Esophagus squamous epithelium (tissue), 5 donors: ENCODE data around the gene ZSWIM6. TPM values are rescaled to one million over a fixed set of nuclear protein-coding genes. Genes with fewer than 3 reads are reported as not detected.

Experiments used
- DNase-seq: peaks from one replicate; lab custom pipeline; 2025; lab: John Stamatoyannopoulos, UW
- H3K27ac ChIP-seq, 4 donors: fragments of 200-600 bp; sonication (generic); one replicate each; pipeline ENCODE4 v1.5.1; 2016 to 2019; ENCODE audit warnings: mild to moderate bottlenecking in 1 of 4
- H3K27me3 ChIP-seq, 4 donors: fragments of 200-600 bp; sonication (generic); 1 replicate in 3 of 4; 2 replicates in 1 of 4; pipeline versions ENCODE4 v1.5.1 to v1.6.0; 2017 to 2021; ENCODE audit warnings: antibody characterized with exemption in 1 of 4
- H3K36me3 ChIP-seq, 3 donors: fragments of 200-600 bp; sonication (generic); one replicate each; pipeline ENCODE4 v1.5.1; 2016 to 2019
- H3K4me1 ChIP-seq, 3 donors: fragments of 200-600 bp; sonication (generic); one replicate each; pipeline ENCODE4 v1.5.1; 2017 to 2019
- H3K4me3 ChIP-seq, 4 donors: fragments of 200-600 bp; sonication (generic); 1 replicate in 3 of 4; 2 replicates in 1 of 4; pipeline ENCODE4 v1.5.1; 2016 to 2019; ENCODE audit warnings: mild to moderate bottlenecking in 2 of 4, moderate library complexity in 1 of 4
- H3K9me3 ChIP-seq, 3 donors: fragments of 200-600 bp; sonication (generic); one replicate each; pipeline ENCODE4 v1.5.1; 2016 to 2019
- POLR2A ChIP-seq, 4 donors: fragments of 450-650 bp; IDR thresholded peaks; one replicate each; pipeline ENCODE4 v1.6.1; 2017; ENCODE audit warnings: antibody characterized with exemption in 4 of 4, mild to moderate bottlenecking in 4 of 4, moderate library complexity in 3 of 4
- WGBS, 2 donors: methylation state at CpG; one replicate each; pipeline ENCODE4 v1.1.5; 2018; 5-methylcytosine and 5-hydroxymethylcytosine counted together
- intact Hi-C: fragments of 100-400 bp; cut with DNase I; formaldehyde crosslinking; loops from one replicate; pipeline ENCODE4 v1.15.0; 2022
- total RNA-seq, 4 donors: library from RNA; depleted of rRNA; stranded (reverse); fragments of >200 nt; gene quantifications; one replicate each; pipeline ENCODE4 v1.1.0, GENCODE V29; 2016
- TF ChIP-seq, protein P1 (sequence below), 6 experiments: fragments of 450-650 bp in 4 of 6; fragments of 200-600 bp in 2 of 6; sonication (generic) in 2 of 6; IDR thresholded peaks; one replicate each; pipeline ENCODE4 v1.5.1; 2016 to 2019; ENCODE audit warnings: antibody characterized with exemption in 6 of 6, mild to moderate bottlenecking in 4 of 6, moderate library complexity in 4 of 6
- donor health status: DM: yes; HTN: yes; CAD: no.

ZSWIM6 gene
- total RNA-seq, 4 donors from 2014 or later, result 6.4 to 12.4 (median 8.8) TPM

DNA sequence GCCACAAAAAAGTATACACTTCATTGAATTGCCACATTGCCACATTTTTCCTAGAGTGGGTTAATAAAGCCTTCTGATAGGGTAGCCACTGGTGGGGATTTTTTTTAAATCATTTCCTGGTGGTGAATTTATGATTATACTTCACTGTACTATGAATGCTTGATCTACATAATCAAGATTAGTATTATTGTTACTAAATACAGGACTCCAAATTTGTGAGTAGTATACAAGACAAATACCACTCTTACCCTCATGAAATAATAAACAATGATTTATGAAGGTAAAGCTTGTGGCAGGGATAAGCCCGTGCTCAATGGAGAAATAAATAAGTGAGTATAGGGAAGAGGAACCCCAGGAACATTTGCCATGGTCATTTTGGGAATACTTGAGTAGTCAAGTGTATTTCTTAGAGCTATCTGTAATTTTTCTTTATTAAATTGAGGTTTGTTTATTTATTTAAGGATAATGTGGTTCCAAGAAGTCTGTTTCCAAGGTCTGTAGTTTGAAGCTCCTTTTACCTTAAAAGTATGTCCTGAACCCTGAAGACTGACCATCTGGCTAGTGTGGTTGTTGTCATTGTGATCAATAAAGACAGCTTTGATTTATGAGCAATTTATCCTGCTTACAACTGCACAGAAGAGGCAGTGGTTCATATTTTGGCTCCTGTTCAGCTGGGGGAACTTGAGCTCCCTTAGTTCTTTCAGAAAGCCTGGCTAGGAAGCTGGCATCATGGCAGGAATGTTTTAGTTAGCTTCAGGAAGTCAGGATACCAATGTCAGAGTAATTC lies 118.6 kb downstream of the ZSWIM6 start:
- intact Hi-C loops, result no loop called here
- Histone ChIP-seq H3K4me1 (peaks cover 12 to 32% (median 18%) of the 10 kb centered on the region in 3 donors), H3K27me3 (no peaks in the 10 kb centered on the region), H3K4me3 (no peak overlapping the region), H3K27ac (peak overlapping the region in 3 of 4 donors; percentile 40 to 75 (median 54)), H3K9me3 (peaks cover 0 to 9% (median 0%) of the 10 kb centered on the region in 3 donors), H3K36me3 (no peaks in the 10 kb centered on the region)
- WGBS, 2 donors, result 35 to 59% methylated on average over 1 of the region's 1 CpG
- no peak for DNase-seq
- TF ChIP-seq POLR2A (IDR thresholded peaks at IDR 0.05), result no peak
- TF ChIP-seq, protein P1, sequence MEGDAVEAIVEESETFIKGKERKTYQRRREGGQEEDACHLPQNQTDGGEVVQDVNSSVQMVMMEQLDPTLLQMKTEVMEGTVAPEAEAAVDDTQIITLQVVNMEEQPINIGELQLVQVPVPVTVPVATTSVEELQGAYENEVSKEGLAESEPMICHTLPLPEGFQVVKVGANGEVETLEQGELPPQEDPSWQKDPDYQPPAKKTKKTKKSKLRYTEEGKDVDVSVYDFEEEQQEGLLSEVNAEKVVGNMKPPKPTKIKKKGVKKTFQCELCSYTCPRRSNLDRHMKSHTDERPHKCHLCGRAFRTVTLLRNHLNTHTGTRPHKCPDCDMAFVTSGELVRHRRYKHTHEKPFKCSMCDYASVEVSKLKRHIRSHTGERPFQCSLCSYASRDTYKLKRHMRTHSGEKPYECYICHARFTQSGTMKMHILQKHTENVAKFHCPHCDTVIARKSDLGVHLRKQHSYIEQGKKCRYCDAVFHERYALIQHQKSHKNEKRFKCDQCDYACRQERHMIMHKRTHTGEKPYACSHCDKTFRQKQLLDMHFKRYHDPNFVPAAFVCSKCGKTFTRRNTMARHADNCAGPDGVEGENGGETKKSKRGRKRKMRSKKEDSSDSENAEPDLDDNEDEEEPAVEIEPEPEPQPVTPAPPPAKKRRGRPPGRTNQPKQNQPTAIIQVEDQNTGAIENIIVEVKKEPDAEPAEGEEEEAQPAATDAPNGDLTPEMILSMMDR (IDR thresholded peaks at IDR 0.05), result peak in 1 of 6 experiments; percentile 12

DNA sequence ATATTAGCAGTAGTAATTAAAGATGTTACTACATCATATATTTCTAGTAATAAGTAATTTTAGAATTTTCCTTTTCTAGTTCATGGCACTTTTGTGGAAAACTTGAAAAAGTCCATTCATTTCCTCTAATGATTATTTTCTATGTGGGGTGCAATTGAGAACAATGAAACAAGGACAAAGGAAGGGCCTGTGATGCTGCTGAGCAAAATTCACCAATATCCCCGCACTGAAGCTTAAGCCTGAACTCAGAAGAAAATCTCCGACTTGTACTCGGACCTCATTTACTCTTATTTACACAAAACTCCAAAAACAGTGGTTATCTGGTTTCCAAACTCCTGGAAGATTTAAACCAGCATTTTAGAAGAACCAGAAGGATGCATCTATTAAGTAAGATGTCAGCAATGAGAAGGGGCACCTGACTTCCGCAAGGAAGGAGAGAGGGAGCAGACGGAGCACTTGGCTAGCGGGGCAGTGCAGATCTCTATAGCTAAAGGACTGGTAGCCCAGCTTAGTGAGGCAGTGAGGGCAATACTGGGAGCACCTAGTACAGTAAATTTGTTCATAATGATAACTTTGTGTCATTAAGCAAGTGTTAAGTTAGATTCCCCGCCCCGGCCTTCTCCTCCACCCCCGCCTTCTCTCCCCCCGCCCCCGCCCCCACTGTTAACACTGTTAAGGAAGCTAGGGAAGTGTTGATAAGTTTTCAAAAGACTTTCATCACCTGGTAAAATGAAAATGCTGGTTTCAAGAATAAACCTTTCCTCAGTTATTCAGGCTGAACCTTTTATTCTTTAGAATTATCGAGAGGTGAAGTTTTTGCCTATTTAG lies 123.3 kb downstream of the ZSWIM6 start:
- intact Hi-C loops, result no loop called here
- Histone ChIP-seq H3K36me3 (no peaks in the 10 kb centered on the region), H3K4me1 (peaks cover under 1 to 17% (median 7%) of the 10 kb centered on the region in 3 donors), H3K4me3 (no peak overlapping the region), H3K9me3 (no peaks in the 10 kb centered on the region), H3K27me3 (no peaks in the 10 kb centered on the region), H3K27ac (no peak overlapping the region)
- TF ChIP-seq, protein P1 (IDR thresholded peaks at IDR 0.05), result no peak
- no peak for TF ChIP-seq POLR2A (IDR thresholded peaks at IDR 0.05)
- WGBS, 2 donors, result 87 to 90% methylated on average over 11 to 12 of the region's 12 CpGs
- no peak for DNase-seq

GRCh38 chr5:61460471-61460870 lies 128.4 kb downstream of the ZSWIM6 start:
- DNase-seq, result no peak
- intact Hi-C loops, result no loop called here
- peaks cover 0 to 20% (median 0%) of the 10 kb centered on the region in 3 donors for H3K4me1 ChIP-seq
- no peaks in the 10 kb centered on the region for H3K27me3 ChIP-seq
- H3K27ac ChIP-seq, result no peak overlapping the region
- no peaks in the 10 kb centered on the region for H3K9me3 ChIP-seq
- no peak overlapping the region for H3K4me3 ChIP-seq
- 91 to 96% methylated on average over 3 of the region's 3 CpGs for WGBS, 2 donors
- H3K36me3 ChIP-seq, result no peaks in the 10 kb centered on the region
- TF ChIP-seq, protein P1 (IDR thresholded peaks at IDR 0.05), result no peak
- no peak for TF ChIP-seq POLR2A (IDR thresholded peaks at IDR 0.05)

GRCh38 chr5:61461417-61461816 lies 129.4 kb downstream of the ZSWIM6 start:
- H3K4me1 ChIP-seq, result peaks cover 0 to 18% (median 0%) of the 10 kb centered on the region in 3 donors
- TF ChIP-seq POLR2A (IDR thresholded peaks at IDR 0.05), result no peak
- TF ChIP-seq, protein P1 (IDR thresholded peaks at IDR 0.05), result no peak
- WGBS, 2 donors, result 85 to 100% methylated on average over 1 of the region's 1 CpG
- no peak overlapping the region for H3K4me3 ChIP-seq
- H3K36me3 ChIP-seq, result no peaks in the 10 kb centered on the region
- intact Hi-C loops, result no loop called here
- H3K27ac ChIP-seq, result no peak overlapping the region
- no peak for DNase-seq
- no peaks in the 10 kb centered on the region for H3K9me3 ChIP-seq
- H3K27me3 ChIP-seq, result no peaks in the 10 kb centered on the region

DNA sequence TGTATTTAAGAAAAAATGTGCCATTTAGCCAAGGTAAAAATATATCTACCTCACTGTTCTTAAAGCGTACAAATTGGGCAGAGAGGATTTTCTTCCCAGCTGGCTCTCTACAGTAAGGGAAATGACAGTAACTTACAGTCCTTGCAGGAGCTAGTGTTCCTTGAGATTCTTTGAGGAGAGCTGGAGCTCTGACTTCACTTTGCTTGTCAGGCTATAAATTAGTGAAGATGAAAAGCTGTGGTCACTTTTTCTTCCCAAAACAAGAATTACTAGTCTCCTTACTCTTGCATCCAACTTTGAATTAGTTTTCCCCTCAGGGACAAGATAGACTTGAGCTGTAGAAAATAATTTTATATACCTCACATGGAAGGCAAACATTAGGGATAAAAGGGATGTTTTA lies 129.9 kb downstream of the ZSWIM6 start:
- no peak overlapping the region for H3K27ac ChIP-seq
- DNase-seq, result no peak
- 89 to 92% methylated on average over 1 of the region's 1 CpG for WGBS, 2 donors
- TF ChIP-seq, protein P1 (IDR thresholded peaks at IDR 0.05), result no peak
- TF ChIP-seq POLR2A (IDR thresholded peaks at IDR 0.05), result no peak
- no peaks in the 10 kb centered on the region for H3K27me3 ChIP-seq
- H3K36me3 ChIP-seq, result no peaks in the 10 kb centered on the region
- peaks cover 0 to 14% (median 0%) of the 10 kb centered on the region in 3 donors for H3K4me1 ChIP-seq
- no peak overlapping the region for H3K4me3 ChIP-seq
- intact Hi-C loops, result no loop called here
- H3K9me3 ChIP-seq, result no peaks in the 10 kb centered on the region
